DND-41 (cell line): ENCODE measurements around the gene PATE3.

Experiments used
- ATAC-seq: fragments of 200-7000 bp; cut with Tn5 transposase; 3 replicates; pipeline ENCODE4 v1.9.1; 2021; ENCODE audit warnings: low read depth; ENCODE audit not compliant: insufficient read depth
- DNase-seq: peaks from one replicate; pipeline ENCODE4 v3.0.0-alpha.2; 2020
- H2AFZ ChIP-seq: 2 replicates; pipeline ENCODE4 v1.6.0; 2012; ENCODE audit warnings: low read depth, low read length
- H3K27ac ChIP-seq: 2 replicates; pipeline ENCODE4 v1.5.1; 2012; ENCODE audit warnings: low read length, inconsistent platforms
- H3K27me3 ChIP-seq: fragments of 200-600 bp; sonication (generic); 2 replicates; pipeline ENCODE4 v1.6.0; 2012; ENCODE audit warnings: low read length, mild to moderate bottlenecking, inconsistent platforms; ENCODE audit not compliant: insufficient read depth, poor library complexity
- H3K36me3 ChIP-seq: 2 replicates; pipeline ENCODE4 v1.5.1; 2012; ENCODE audit warnings: low read length, inconsistent platforms; ENCODE audit not compliant: insufficient read depth
- H3K4me1 ChIP-seq: 2 replicates; pipeline ENCODE4 v1.5.1; 2012; ENCODE audit warnings: mild to moderate bottlenecking, low read length; ENCODE audit not compliant: insufficient read depth
- H3K4me2 ChIP-seq: 2 replicates; pipeline ENCODE4 v1.6.0; 2012; ENCODE audit warnings: mild to moderate bottlenecking, moderate library complexity, low read length, inconsistent platforms; ENCODE audit not compliant: insufficient read depth
- H3K4me3 ChIP-seq, 2 experiments: fragments of 200-600 bp in 1 of 2; shearing (Covaris generic) in 1 of 2; 2 replicates each; pipeline ENCODE4 v1.5.1; 2012 to 2016; ENCODE audit warnings: inconsistent platforms in 2 of 2, low read length in 2 of 2, mild to moderate bottlenecking in 2 of 2, low read depth in 1 of 2, moderate library complexity in 1 of 2
- H3K79me2 ChIP-seq: 2 replicates; pipeline ENCODE4 v1.6.0; 2012; ENCODE audit warnings: low read length, inconsistent platforms; ENCODE audit not compliant: insufficient read depth
- H3K9ac ChIP-seq: 2 replicates; pipeline ENCODE4 v1.6.0; 2012; ENCODE audit warnings: low read depth, mild to moderate bottlenecking, inconsistent platforms, low read length, moderate library complexity
- H3K9me3 ChIP-seq: 2 replicates; pipeline ENCODE4 v1.5.1; 2012; ENCODE audit warnings: low read length, moderate library complexity, mild to moderate bottlenecking, inconsistent platforms; ENCODE audit not compliant: insufficient read depth, severe bottlenecking
- H4K20me1 ChIP-seq: 2 replicates; pipeline ENCODE4 v1.6.0; 2012; ENCODE audit warnings: low read length; ENCODE audit not compliant: insufficient read depth
- EZH2 ChIP-seq: IDR thresholded peaks from 3 replicates; pipeline ENCODE4 v1.6.1; 2012; ENCODE audit warnings: borderline replicate concordance, low read depth, mild to moderate bottlenecking, moderate library complexity, low read length, inconsistent platforms; ENCODE audit not compliant: severe bottlenecking
- TF ChIP-seq, protein P1 (sequence below): IDR thresholded peaks from 2 replicates; pipeline ENCODE4 v1.5.1; 2012; ENCODE audit warnings: borderline replicate concordance, low read length, moderate library complexity, mild to moderate bottlenecking; ENCODE audit not compliant: poor library complexity, severe bottlenecking; ENCODE audit errors: extremely low read depth

PATE3 gene, protein sequence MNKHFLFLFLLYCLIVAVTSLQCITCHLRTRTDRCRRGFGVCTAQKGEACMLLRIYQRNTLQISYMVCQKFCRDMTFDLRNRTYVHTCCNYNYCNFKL

DNA sequence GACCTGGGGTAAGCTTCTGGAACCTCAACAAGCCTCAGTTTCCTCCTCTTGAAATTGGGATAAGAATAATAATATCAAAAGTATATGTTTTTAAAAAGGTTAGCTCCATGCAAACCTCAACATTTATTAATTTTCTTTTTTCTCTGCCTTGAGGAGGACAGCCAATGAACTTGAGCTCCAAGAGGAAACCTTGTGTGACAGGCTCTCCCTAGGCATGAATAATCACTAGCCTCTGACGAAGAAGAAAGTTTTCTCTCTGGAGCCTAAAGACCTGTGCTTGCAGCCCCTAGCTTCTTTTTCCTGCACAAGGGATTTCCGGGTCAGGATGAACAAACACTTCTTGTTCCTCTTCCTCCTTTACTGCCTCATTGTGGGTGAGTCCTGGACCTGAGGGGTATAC is at the start of gene PATE3:
Gene PATE3, plus strand, starts transcription at position 301 of the 400 bp plus-strand sequence. Its CDS starts 25 bp downstream, at position 326.
- H3K27ac ChIP-seq, result no peak within 1 kb of the TSS
- no peaks in the 10 kb centered on the region for H3K79me2 ChIP-seq
- H3K4me2 ChIP-seq, result no peak within 1 kb of the TSS
- H3K9me3 ChIP-seq, result no peaks in the 10 kb centered on the region
- no peak for DNase-seq
- ATAC-seq, result no peak
- H4K20me1 ChIP-seq, result no peaks in the 10 kb centered on the region
- H3K4me3 ChIP-seq, result no peak within 1 kb of the TSS
- no peak within 1 kb of the TSS for H2AFZ ChIP-seq
- H3K4me1 ChIP-seq, result no peaks in the 10 kb centered on the region
- H3K36me3 ChIP-seq, result no peaks in the 10 kb centered on the region
- H3K9ac ChIP-seq, result no peak within 1 kb of the TSS
- TF ChIP-seq, protein P1, sequence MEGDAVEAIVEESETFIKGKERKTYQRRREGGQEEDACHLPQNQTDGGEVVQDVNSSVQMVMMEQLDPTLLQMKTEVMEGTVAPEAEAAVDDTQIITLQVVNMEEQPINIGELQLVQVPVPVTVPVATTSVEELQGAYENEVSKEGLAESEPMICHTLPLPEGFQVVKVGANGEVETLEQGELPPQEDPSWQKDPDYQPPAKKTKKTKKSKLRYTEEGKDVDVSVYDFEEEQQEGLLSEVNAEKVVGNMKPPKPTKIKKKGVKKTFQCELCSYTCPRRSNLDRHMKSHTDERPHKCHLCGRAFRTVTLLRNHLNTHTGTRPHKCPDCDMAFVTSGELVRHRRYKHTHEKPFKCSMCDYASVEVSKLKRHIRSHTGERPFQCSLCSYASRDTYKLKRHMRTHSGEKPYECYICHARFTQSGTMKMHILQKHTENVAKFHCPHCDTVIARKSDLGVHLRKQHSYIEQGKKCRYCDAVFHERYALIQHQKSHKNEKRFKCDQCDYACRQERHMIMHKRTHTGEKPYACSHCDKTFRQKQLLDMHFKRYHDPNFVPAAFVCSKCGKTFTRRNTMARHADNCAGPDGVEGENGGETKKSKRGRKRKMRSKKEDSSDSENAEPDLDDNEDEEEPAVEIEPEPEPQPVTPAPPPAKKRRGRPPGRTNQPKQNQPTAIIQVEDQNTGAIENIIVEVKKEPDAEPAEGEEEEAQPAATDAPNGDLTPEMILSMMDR, result no peak
- TF ChIP-seq EZH2, result no peak
- H3K27me3 ChIP-seq, result peaks cover 2% of the 10 kb centered on the region

DNA sequence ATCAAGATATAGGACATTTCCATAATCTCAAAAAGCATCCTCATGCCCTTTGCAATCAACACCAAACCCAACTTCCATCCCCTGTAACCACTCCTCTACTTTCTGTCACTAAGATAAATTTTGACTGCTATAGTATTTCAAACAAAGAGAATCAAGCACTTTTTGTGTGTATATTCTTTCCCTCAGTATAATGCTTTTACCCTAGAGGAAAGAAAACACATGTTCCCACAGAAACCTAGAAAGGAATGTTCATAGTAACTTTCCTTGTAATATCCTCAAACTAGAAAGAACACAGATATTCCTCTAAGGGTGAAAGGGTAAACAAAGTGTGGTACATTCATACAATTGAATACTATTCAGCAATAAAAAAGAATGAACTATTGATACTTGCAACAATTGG is 47.3 kb upstream of the PATE3 start:
- peaks cover 16% of the 10 kb centered on the region for H3K27me3 ChIP-seq
- TF ChIP-seq, protein P1, result no peak

DNA sequence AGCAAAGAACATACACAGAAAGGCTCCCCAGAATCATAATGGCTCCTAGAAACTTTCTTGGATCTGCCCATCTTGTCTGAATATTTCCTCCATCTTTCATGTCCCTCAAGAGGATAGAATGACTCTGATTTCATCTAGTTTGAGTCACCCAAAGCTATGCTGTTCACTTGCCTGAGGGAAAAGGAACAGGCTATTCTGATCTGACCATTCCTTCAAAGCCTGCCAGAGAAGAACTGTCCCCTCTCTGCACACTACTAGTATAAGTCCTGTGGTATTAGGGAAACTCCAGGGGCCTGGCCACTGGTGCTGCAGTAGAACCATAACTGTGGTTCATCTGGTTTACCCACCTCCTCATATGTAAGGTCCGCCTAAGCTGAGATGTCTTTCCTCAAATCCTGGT is 44.2 kb upstream of the PATE3 start:
- TF ChIP-seq, protein P1, result no peak
- no peak for TF ChIP-seq EZH2

More for the DNA sequence above, 47.3 kb upstream of the PATE3 start:
- Histone ChIP-seq H3K4me2 (no peak overlapping the region), H2AFZ (no peak overlapping the region), H4K20me1 (no peaks in the 10 kb centered on the region), H3K9me3 (no peaks in the 10 kb centered on the region), H3K9ac (no peak overlapping the region), H3K27ac (no peak overlapping the region), H3K4me3 (no peak overlapping the region), H3K4me1 (no peaks in the 10 kb centered on the region), H3K36me3 (no peaks in the 10 kb centered on the region), H3K79me2 (no peaks in the 10 kb centered on the region)
- no peak for DNase-seq
- ATAC-seq, result no peak

DNA sequence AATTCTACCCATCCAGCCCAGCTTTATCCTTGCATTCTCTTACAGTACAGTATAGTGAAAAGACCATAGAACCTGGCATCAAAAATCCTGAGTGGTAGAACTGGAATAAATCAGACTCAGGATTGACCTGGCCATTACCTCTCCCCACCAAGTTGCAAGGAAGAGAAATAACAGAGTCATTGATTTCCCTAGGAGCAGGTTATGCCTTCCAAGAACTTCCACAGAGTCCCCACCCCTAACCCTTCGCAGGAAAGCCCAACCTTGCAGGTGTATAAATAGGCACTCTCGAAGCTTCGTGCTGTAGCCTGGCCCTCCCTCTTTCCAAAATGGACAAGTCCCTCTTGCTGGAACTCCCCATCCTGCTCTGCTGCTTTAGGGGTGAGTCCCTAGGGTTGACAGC is 41.9 kb upstream of the PATE3 start, which contains the start of gene PATE1:
Gene PATE1, plus strand, starts transcription at position 301 of the 400 bp plus-strand sequence. Its CDS starts 26 bp downstream, at position 327.
- Histone ChIP-seq H4K20me1 (no peaks in the 10 kb centered on the region), H3K4me1 (no peaks in the 10 kb centered on the region), H3K27ac (no peak within 1 kb of the TSS), H3K27me3 (peaks cover 41% of the 10 kb centered on the region), H3K9me3 (no peaks in the 10 kb centered on the region), H3K9ac (no peak within 1 kb of the TSS), H3K4me3 (no peak within 1 kb of the TSS), H3K4me2 (no peak within 1 kb of the TSS), H3K79me2 (no peaks in the 10 kb centered on the region), H2AFZ (no peak within 1 kb of the TSS), H3K36me3 (no peaks in the 10 kb centered on the region)
- DNase-seq, result no peak
- no peak for TF ChIP-seq EZH2
- TF ChIP-seq, protein P1, result no peak
- ATAC-seq, result no peak

More for the DNA sequence above, 44.2 kb upstream of the PATE3 start:
- Histone ChIP-seq H3K4me2 (no peak overlapping the region), H4K20me1 (no peaks in the 10 kb centered on the region), H3K9me3 (no peaks in the 10 kb centered on the region), H3K36me3 (no peaks in the 10 kb centered on the region), H3K27me3 (peaks cover 31% of the 10 kb centered on the region), H3K4me3 (no peak overlapping the region), H3K4me1 (no peaks in the 10 kb centered on the region), H2AFZ (no peak overlapping the region), H3K27ac (no peak overlapping the region), H3K79me2 (no peaks in the 10 kb centered on the region), H3K9ac (no peak overlapping the region)
- no peak for ATAC-seq
- no peak for DNase-seq
